Neural cell (in vitro differentiated cells): ENCODE data around the gene TRIM48. TPM values are rescaled to one million over a fixed set of nuclear protein-coding genes. Genes with fewer than 3 reads are reported as not detected.
"Not testable (repeated sequence)": the region's sequence is repeated elsewhere in the genome, so short reads cannot be mapped to it uniquely, and the experiment has no call there.

ENCODE experiments used
- H2AFZ ChIP-seq: fragments of 200-600, 300-800 bp; sonication (generic), shearing (Covaris generic); 2 replicates; pipeline ENCODE4 v1.6.0; 2014; ENCODE audit warnings: low read depth, mild to moderate bottlenecking, antibody characterized with exemption, low read length, moderate library complexity
- H3F3A ChIP-seq: fragments of 200-600 bp; shearing (Covaris generic); 2 replicates; pipeline ENCODE4 v1.6.1; 2016; ENCODE audit warnings: mild to moderate bottlenecking, moderate library complexity, mixed read lengths, antibody characterized with exemption, low read length; ENCODE audit not compliant: insufficient read depth, poor library complexity, severe bottlenecking
- H3K27ac ChIP-seq: fragments of 200-600, 300-800 bp; sonication (generic), shearing (Covaris generic); 2 replicates; pipeline ENCODE4 v1.5.1; 2014; ENCODE audit warnings: mild to moderate bottlenecking, low read length, moderate library complexity
- H3K27me3 ChIP-seq: fragments of 300-800, 200-600 bp; sonication (generic), shearing (Covaris generic); 2 replicates; pipeline ENCODE4 v1.6.0; 2014; ENCODE audit warnings: mild to moderate bottlenecking, low read depth, low read length, moderate library complexity; ENCODE audit not compliant: insufficient read depth
- H3K36me3 ChIP-seq: fragments of 300-800, 200-600 bp; sonication (generic), shearing (Covaris generic); 2 replicates; pipeline ENCODE4 v1.5.1; 2014; ENCODE audit warnings: mild to moderate bottlenecking, antibody characterized with exemption, low read length, moderate library complexity; ENCODE audit not compliant: insufficient read depth
- H3K4me2 ChIP-seq: fragments of 300-800, 200-600 bp; sonication (generic), shearing (Covaris generic); 2 replicates; pipeline ENCODE4 v1.6.0; 2014; ENCODE audit warnings: mild to moderate bottlenecking, low read length
- H3K4me3 ChIP-seq: fragments of 300-800, 200-600 bp; sonication (generic), shearing (Covaris generic); 2 replicates; pipeline ENCODE4 v1.5.1; 2014; ENCODE audit warnings: mild to moderate bottlenecking, low read length, moderate library complexity
- H3K79me2 ChIP-seq: fragments of 200-600 bp; shearing (Covaris generic); replicated peaks from 2 replicates; pipeline ENCODE4 v1.6.0; 2014; ENCODE audit warnings: mild to moderate bottlenecking, low read length, moderate library complexity; ENCODE audit not compliant: insufficient read depth
- H3K9ac ChIP-seq: fragments of 300-800, 200-600 bp; sonication (generic), shearing (Covaris generic); 2 replicates; pipeline ENCODE4 v1.6.1; 2016; ENCODE audit warnings: mild to moderate bottlenecking, low read length, mixed read lengths
- H3K9me2 ChIP-seq: fragments of 200-600 bp; shearing (Covaris generic); 2 replicates; pipeline ENCODE4 v1.6.1; 2016; ENCODE audit warnings: mild to moderate bottlenecking, low read length, mixed read lengths; ENCODE audit not compliant: insufficient read depth
- H3K9me3 ChIP-seq: fragments of 200-600, 300-800 bp; sonication (generic), shearing (Covaris generic); 2 replicates; pipeline ENCODE4 v1.6.1; 2016; ENCODE audit warnings: mild to moderate bottlenecking, mixed run types, low read length, moderate library complexity, mixed read lengths
- H4K20me1 ChIP-seq: fragments of 200-600 bp; shearing (Covaris generic); 2 replicates; pipeline ENCODE4 v1.6.1; 2016; ENCODE audit warnings: mild to moderate bottlenecking, mixed run types; ENCODE audit not compliant: insufficient read depth
- EP300 ChIP-seq: fragments of 450-650 bp; conservative IDR thresholded peaks from 2 replicates; pipeline ENCODE4 v1.6.1; 2014; ENCODE audit warnings: antibody characterized with exemption, mild to moderate bottlenecking, moderate library complexity; ENCODE audit not compliant: poor library complexity, severe bottlenecking
- EZH2 ChIP-seq: fragments of 200-600, 300-800 bp; shearing (Covaris generic), sonication (generic); IDR thresholded peaks from 2 replicates; pipeline ENCODE4 v1.6.1; 2014; ENCODE audit warnings: antibody characterized with exemption, low read length, borderline replicate concordance, mild to moderate bottlenecking; ENCODE audit not compliant: insufficient read depth, poor library complexity, severe bottlenecking
- MXI1 ChIP-seq: fragments of 450-650 bp; conservative IDR thresholded peaks from 2 replicates; pipeline ENCODE4 v1.6.1; 2014; ENCODE audit warnings: antibody characterized with exemption, mild to moderate bottlenecking; ENCODE audit not compliant: poor library complexity, severe bottlenecking
- POLR2AphosphoS5 ChIP-seq: IDR thresholded peaks from 2 replicates; pipeline ENCODE4 v1.6.1; 2012
- RAD21 ChIP-seq: fragments of 450-650 bp; conservative IDR thresholded peaks from 2 replicates; pipeline ENCODE4 v1.6.1; 2014; ENCODE audit warnings: antibody characterized with exemption, mild to moderate bottlenecking, moderate library complexity
- SMC3 ChIP-seq: fragments of 450-650 bp; conservative IDR thresholded peaks from 2 replicates; pipeline ENCODE4 v1.6.1; 2014; ENCODE audit warnings: antibody characterized with exemption, mild to moderate bottlenecking, moderate library complexity; ENCODE audit not compliant: poor library complexity
- TAF1 ChIP-seq: IDR thresholded peaks from 2 replicates; pipeline ENCODE4 v1.6.1; 2012; ENCODE audit warnings: low read depth
- polyA minus RNA-seq: library from RNA; depleted of rRNA, polyadenylated mRNA; stranded (reverse); fragments of >200 nt; gene quantifications from 2 replicates; pipeline ENCODE4 v1.2.3, GENCODE V29; 2014
- polyA plus RNA-seq: library from polyadenylated mRNA; depleted of rRNA; stranded (reverse); fragments of >200 nt; gene quantifications from 2 replicates; pipeline ENCODE4 v1.2.3, GENCODE V29; 2014
- small RNA-seq, 3 experiments: library from RNA; depleted of rRNA; stranded (forward); fragments of <200 nt; gene quantifications; one replicate each; pipeline ENCODE3, GENCODE V24; 2012
- TF ChIP-seq, protein P1 (sequence below): IDR thresholded peaks from 2 replicates; pipeline ENCODE4 v1.6.1; 2012; ENCODE audit warnings: borderline replicate concordance
- TF ChIP-seq, protein P2 (sequence below): fragments of 450-650 bp; IDR thresholded peaks from 2 replicates; pipeline ENCODE4 v1.5.1; 2014; ENCODE audit warnings: antibody characterized with exemption, mild to moderate bottlenecking, moderate library complexity; ENCODE audit not compliant: poor library complexity, severe bottlenecking

The TRIM48 gene, protein sequence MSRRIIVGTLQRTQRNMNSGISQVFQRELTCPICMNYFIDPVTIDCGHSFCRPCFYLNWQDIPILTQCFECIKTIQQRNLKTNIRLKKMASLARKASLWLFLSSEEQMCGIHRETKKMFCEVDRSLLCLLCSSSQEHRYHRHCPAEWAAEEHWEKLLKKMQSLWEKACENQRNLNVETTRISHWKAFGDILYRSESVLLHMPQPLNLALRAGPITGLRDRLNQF
- polyA plus RNA-seq, result not detected in 2 replicates
- not detected in 2 replicates for polyA minus RNA-seq

DNA sequence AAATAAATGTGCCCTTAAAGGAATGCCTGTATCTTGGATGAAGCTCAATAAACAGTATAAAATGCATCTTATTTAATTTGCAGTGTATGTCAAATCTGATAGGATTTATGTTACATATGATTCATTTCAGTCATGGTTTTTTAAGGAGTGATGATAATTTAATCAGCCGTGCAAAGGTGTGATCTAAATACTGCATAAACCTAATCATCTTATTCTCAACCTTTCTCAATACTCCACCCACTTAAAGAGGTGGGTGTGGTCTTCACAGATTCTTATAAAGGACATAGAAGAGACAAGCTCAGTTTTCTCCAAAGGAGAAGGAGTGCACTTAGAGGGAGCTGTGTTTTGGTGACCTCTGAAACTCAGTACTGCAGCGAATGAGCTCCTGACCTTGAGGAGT lies at the start of gene TRIM48:
TRIM48 (plus strand) TSS at position 301 of the 400 bp plus-strand sequence. CDS start 113 bp downstream, outside the sequence.
- not testable (repeated sequence) for H3F3A ChIP-seq, H3K4me3 ChIP-seq, H3K79me2 ChIP-seq, H3K27me3 ChIP-seq, H3K36me3 ChIP-seq, H2AFZ ChIP-seq, H3K9me2 ChIP-seq, H3K27ac ChIP-seq, H4K20me1 ChIP-seq, H3K4me2 ChIP-seq, H3K9ac ChIP-seq, H3K9me3 ChIP-seq

DNA sequence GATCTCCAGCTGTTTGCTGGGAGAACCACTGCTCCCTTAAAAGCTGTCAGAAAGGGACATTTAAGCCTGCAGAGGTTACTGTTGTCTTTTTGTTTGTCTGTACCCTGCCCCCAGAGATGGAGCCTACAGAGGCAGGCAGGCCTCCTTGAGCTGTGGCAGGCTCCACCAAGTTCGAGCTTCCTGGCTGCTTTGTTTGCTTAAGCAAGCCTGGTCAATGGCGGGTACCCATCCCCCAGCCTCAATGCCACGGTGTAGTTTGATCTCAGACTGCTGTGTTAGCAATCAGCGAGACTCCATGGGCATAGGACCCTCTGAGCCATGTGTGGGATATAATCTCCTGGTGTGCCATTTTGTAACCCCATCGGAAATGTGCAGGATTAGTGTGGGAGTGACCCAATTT lies 23.6 kb upstream of the TRIM48 start:
- H3K4me2 ChIP-seq, H3F3A ChIP-seq, H3K27ac ChIP-seq, H3K9me3 ChIP-seq, H3K79me2 ChIP-seq, H4K20me1 ChIP-seq, H2AFZ ChIP-seq, H3K9me2 ChIP-seq, H3K4me3 ChIP-seq, H3K9ac ChIP-seq, H3K27me3 ChIP-seq, H3K36me3 ChIP-seq: not testable (repeated sequence)

DNA sequence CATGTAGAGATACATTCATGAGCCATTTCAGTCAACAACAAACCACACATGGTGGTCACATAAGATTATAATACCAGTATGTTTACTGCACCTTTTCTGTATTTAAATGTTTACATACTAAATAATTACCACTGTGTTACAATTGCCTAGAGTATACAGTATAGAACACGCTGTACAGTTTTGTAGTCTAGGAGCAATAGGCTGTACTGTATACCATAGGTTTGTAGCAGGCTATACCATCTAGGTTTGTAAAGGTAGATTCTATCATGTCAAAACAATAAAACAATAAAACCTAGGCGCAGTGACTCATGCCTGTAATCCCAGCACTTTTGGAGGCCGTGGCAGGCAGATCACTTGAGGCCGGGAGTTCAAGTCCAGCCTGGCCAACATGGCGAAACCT lies 1.1 kb downstream of the TRIM48 start:
- H3K9me2 ChIP-seq, result no peaks in the 10 kb centered on the region
- H2AFZ ChIP-seq, result no peak overlapping the region
- no peaks in the 10 kb centered on the region for H4K20me1 ChIP-seq
- no peak overlapping the region for H3K4me3 ChIP-seq
- no peaks in the 10 kb centered on the region for H3K36me3 ChIP-seq
- TF ChIP-seq EZH2 (no peak), POLR2AphosphoS5 (no peak), MXI1 (no peak), EP300 (no peak), SMC3 (no peak), TAF1 (no peak), RAD21 (no peak)
- TF ChIP-seq, protein P1, sequence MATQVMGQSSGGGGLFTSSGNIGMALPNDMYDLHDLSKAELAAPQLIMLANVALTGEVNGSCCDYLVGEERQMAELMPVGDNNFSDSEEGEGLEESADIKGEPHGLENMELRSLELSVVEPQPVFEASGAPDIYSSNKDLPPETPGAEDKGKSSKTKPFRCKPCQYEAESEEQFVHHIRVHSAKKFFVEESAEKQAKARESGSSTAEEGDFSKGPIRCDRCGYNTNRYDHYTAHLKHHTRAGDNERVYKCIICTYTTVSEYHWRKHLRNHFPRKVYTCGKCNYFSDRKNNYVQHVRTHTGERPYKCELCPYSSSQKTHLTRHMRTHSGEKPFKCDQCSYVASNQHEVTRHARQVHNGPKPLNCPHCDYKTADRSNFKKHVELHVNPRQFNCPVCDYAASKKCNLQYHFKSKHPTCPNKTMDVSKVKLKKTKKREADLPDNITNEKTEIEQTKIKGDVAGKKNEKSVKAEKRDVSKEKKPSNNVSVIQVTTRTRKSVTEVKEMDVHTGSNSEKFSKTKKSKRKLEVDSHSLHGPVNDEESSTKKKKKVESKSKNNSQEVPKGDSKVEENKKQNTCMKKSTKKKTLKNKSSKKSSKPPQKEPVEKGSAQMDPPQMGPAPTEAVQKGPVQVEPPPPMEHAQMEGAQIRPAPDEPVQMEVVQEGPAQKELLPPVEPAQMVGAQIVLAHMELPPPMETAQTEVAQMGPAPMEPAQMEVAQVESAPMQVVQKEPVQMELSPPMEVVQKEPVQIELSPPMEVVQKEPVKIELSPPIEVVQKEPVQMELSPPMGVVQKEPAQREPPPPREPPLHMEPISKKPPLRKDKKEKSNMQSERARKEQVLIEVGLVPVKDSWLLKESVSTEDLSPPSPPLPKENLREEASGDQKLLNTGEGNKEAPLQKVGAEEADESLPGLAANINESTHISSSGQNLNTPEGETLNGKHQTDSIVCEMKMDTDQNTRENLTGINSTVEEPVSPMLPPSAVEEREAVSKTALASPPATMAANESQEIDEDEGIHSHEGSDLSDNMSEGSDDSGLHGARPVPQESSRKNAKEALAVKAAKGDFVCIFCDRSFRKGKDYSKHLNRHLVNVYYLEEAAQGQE, result no peak
- TF ChIP-seq, protein P2, sequence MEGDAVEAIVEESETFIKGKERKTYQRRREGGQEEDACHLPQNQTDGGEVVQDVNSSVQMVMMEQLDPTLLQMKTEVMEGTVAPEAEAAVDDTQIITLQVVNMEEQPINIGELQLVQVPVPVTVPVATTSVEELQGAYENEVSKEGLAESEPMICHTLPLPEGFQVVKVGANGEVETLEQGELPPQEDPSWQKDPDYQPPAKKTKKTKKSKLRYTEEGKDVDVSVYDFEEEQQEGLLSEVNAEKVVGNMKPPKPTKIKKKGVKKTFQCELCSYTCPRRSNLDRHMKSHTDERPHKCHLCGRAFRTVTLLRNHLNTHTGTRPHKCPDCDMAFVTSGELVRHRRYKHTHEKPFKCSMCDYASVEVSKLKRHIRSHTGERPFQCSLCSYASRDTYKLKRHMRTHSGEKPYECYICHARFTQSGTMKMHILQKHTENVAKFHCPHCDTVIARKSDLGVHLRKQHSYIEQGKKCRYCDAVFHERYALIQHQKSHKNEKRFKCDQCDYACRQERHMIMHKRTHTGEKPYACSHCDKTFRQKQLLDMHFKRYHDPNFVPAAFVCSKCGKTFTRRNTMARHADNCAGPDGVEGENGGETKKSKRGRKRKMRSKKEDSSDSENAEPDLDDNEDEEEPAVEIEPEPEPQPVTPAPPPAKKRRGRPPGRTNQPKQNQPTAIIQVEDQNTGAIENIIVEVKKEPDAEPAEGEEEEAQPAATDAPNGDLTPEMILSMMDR, result no peak
- H3K79me2 ChIP-seq, result no peaks in the 10 kb centered on the region
- no peak overlapping the region for H3K27ac ChIP-seq
- H3K27me3 ChIP-seq, result no peaks in the 10 kb centered on the region
- H3K9ac ChIP-seq, result no peak overlapping the region
- no peak overlapping the region for H3K4me2 ChIP-seq
- H3K9me3 ChIP-seq, result no peaks in the 10 kb centered on the region
- no peaks in the 10 kb centered on the region for H3F3A ChIP-seq

Small RNA genes lying within 50 kb of the gene (small RNA-seq; reads per million reads assigned to genes)
- gene AP005597.4, result 0 reads per million in 3 experiments

Other genes starting within 250 kb of the TRIM48 start
- gene OR4A16, start 81.0 kb downstream of the TRIM48 start, polyA plus RNA-seq, result not detected in 2 replicates
- not detected in 2 replicates for gene OR4A15, start 105.8 kb downstream of the TRIM48 start, polyA plus RNA-seq